PFSK-1 (cell line): ENCODE results near the gene TK2.

Experiments used
- POLR2AphosphoS5 ChIP-seq: IDR thresholded peaks from 2 replicates; pipeline ENCODE4 v1.6.1; 2012; ENCODE audit warnings: low read depth, mild to moderate bottlenecking, control low read depth, low read length, moderate library complexity
- SIN3A ChIP-seq: IDR thresholded peaks from 2 replicates; pipeline ENCODE4 v1.6.1; 2012; ENCODE audit warnings: mild to moderate bottlenecking, low read length, moderate library complexity, borderline replicate concordance; ENCODE audit not compliant: insufficient read depth
- TAF1 ChIP-seq: IDR thresholded peaks from 2 replicates; pipeline ENCODE4 v1.6.1; 2012; ENCODE audit warnings: low read length, control low read depth, borderline replicate concordance; ENCODE audit not compliant: insufficient read depth
- TF ChIP-seq, protein P1 (sequence below), 2 experiments: IDR thresholded peaks; 2 replicates each; pipeline versions ENCODE4 v1.6.1 to v1.8.0; 2011 to 2012; ENCODE audit warnings: low read depth in 2 of 2, low read length in 2 of 2, control low read depth in 1 of 2, inconsistent platforms in 1 of 2, mild to moderate bottlenecking in 1 of 2, moderate library complexity in 1 of 2; ENCODE audit not compliant: insufficient read depth in 1 of 2

- TF ChIP-seq, protein P1, sequence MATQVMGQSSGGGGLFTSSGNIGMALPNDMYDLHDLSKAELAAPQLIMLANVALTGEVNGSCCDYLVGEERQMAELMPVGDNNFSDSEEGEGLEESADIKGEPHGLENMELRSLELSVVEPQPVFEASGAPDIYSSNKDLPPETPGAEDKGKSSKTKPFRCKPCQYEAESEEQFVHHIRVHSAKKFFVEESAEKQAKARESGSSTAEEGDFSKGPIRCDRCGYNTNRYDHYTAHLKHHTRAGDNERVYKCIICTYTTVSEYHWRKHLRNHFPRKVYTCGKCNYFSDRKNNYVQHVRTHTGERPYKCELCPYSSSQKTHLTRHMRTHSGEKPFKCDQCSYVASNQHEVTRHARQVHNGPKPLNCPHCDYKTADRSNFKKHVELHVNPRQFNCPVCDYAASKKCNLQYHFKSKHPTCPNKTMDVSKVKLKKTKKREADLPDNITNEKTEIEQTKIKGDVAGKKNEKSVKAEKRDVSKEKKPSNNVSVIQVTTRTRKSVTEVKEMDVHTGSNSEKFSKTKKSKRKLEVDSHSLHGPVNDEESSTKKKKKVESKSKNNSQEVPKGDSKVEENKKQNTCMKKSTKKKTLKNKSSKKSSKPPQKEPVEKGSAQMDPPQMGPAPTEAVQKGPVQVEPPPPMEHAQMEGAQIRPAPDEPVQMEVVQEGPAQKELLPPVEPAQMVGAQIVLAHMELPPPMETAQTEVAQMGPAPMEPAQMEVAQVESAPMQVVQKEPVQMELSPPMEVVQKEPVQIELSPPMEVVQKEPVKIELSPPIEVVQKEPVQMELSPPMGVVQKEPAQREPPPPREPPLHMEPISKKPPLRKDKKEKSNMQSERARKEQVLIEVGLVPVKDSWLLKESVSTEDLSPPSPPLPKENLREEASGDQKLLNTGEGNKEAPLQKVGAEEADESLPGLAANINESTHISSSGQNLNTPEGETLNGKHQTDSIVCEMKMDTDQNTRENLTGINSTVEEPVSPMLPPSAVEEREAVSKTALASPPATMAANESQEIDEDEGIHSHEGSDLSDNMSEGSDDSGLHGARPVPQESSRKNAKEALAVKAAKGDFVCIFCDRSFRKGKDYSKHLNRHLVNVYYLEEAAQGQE (IDR thresholded peaks at IDR 0.05; ENCODE audit: insufficient read depth in 1 of 2, low read depth in 2 of 2, low read length in 2 of 2) = no peak
- no peak for TF ChIP-seq SIN3A
- no peak for TF ChIP-seq POLR2AphosphoS5
- TF ChIP-seq TAF1 = no peak
Observed at GRCh38 chr16:66458292-66458691, 91.6 kb downstream of the TK2 start.
